HG02678 (cell line): ENCODE data around the gene EVPL.
A peak's percentile ranks its signal among the peaks of the same experiment; 100 is the strongest.

Experiments used
- ATAC-seq: cut with Tn5 transposase; IDR thresholded peaks from one replicate; pipeline ENCODE4 v1.9.1; 2021; ENCODE audit warnings: mild to moderate bottlenecking, moderate library complexity; ENCODE audit not compliant: unreplicated experiment

EVPL gene

GRCh38 chr17:76019833-76020467 is 7.2 kb downstream of the EVPL start:
- ATAC-seq = no peak

- ATAC-seq = no peak
These were observed 8.3 kb downstream of the EVPL start for GRCh38 chr17:76018801-76019200.

GRCh38 chr17:76018340-76018680 is 8.8 kb downstream of the EVPL start:
- ATAC-seq = no peak

- ATAC-seq = no peak
These were observed 9.4 kb downstream of the EVPL start for GRCh38 chr17:76017481-76018339.

DNA sequence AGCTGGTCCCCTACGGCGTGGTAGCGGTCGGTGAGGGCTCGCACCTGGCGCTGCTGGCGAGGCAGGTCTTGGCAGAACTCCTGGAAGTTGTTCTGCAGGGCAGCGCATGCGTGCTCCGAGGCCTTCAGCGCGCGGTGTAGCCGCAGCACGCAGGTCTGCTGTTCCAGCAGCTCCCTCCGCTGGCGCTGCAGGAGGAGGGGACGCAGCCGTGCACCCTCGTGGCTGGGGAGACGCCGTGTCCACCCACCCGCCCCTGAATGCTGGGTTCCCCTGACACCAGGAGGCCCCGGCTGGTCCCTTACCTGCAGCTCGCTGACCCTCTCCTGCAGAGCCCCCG is 12.2 kb downstream of the EVPL start:
- ATAC-seq = no peak

DNA sequence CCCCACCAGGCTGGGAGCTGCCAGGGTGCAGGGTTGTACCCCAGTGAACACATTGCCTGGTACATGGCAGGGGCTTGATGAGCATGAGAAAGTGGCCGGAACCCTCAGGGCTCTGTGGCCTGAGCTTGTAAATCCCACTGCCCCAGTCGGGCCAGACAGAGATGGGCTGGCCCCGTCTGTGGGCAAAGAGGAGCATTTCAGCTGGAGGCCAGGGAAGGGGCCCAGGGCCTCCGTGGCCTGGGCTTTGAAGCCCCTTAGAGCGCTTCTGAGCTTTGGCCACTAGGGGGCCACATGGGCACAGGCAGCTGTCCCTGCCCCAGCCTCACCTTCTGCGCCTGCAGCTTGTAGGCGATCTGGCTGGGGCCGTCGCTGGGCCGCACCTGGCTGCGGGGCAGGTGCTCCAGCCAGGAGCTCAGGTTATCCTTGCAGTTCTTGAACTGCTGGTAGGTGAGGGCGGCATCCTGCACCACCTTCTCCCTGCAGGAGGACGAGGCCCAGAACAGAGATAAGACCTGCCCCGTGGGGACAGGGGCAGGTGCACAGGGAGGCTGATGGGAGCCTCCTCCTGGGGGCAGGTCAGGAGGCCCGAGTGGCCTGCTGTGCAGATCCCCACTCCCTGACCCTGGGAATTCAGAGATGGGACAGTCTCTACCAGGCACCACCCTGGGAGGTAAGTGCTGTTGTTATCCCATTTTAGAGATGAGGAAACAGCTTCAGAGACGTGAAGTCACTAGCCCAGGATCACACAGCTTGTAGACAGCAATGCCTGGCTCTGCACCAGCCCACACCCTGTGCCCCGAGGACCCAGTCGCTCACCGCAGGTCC is 12.8 kb downstream of the EVPL start:
- ATAC-seq = peak; percentile 54

DNA sequence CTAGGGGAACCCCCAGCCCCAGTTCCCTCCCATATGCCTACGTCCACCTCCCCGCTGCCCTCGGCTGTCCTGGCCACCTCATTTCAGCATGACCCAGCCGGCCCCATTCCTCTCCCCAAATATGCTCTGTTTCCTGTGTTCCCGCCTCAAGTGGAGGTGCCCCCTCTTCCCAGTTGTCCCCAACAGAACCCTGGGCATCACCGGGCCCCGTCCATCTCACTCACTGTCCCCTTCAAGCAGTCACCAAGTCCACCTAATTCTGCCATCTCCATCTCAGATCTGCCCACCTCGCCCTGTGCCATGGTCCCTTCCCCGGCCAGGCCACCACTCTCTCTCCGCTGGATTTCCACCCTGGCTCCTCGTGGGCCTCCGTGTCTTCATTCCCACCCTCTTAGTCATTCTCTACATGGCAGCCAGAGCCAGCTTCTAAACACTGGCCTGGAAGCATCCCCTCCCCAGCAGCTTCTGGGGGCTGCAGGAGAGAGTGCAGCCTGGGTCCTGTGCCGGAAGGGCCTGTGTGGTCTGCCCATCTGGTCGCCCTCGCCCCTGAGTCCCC is 13.7 kb downstream of the EVPL start:
- no peak for ATAC-seq

- no peak for ATAC-seq
These were observed 15.2 kb downstream of the EVPL start for GRCh38 chr17:76011951-76012350.

- ATAC-seq = no peak
These were observed 17.0 kb downstream of the EVPL start for GRCh38 chr17:76009969-76010661.

- no peak for ATAC-seq
These were observed 17.7 kb downstream of the EVPL start for GRCh38 chr17:76009447-76009846.

DNA sequence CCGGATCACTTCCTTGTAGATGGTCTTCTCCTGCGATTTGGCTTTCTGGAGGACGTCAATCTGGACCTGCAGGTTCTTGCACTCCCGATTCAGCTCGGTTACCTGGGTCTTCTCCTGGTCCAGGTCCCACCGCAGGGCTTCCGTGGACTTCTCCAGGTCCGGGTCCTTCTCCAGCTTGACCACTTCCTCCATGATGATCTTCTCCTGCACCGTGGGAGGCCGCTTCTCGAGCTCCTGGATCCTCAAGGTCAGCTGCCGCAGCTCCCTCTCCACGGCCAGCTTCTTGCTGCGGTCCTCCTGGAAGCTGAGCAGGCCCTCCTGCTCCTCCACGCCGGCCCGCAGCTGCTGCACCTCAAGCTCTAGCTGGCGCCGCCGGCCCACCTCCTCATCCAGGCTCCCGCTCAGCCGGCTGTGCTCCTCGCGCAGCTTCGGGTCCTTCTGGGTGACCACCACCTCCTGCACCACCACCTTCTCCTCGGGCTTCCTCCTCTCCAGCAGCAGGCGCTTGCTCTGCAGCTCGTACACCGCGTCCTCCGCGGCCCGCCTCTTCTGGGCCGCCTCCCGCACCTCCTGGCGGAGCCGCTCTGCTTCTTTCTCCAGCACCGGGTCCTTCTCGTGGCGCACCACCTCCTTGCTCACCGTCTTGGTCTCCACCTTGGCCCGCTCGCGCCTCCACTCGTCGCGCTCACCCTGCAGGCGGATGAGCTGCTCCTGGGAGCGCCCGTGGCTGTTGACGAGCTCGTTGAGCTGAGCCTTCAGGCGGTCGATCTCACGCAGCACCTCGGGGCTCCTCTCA is 18.3 kb downstream of the EVPL start:
- no peak for ATAC-seq

DNA sequence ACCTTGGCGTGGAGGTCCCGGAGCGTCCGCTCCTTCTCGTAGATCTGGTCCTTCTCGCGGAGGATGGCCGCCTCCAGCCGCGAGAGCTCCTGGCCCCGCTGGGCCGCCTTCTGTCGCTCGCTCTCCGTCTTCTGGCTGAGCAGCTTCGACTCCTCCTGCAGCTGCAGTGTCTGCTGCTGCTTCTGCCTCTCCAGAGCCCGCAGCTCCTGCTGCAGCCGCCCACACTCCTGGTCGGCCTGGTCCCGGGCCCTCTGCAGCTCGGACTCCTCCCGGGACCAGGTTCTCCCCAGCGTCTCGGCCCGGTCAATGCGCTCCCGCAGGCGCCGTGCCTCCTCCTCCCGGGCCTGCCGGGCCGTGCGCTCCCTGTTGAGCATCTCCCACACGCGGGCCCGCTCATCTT is 18.9 kb downstream of the EVPL start:
- no peak for ATAC-seq

DNA sequence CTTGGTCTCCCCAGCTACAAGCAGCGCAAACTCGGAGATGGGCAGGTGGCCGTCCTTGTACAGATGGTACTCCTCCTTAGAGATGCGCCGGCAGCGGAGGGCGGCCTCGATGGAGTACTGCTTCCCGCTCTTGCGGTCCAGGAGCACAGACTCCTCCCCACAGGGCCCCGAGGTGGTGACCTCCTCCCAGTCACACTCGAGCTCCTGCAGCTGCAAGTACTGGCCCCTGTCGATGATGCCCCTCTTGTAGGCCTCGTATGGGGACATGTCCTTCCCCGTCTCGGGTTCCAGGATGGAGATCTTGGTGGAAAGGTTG is 19.3 kb downstream of the EVPL start:
- no peak for ATAC-seq

DNA sequence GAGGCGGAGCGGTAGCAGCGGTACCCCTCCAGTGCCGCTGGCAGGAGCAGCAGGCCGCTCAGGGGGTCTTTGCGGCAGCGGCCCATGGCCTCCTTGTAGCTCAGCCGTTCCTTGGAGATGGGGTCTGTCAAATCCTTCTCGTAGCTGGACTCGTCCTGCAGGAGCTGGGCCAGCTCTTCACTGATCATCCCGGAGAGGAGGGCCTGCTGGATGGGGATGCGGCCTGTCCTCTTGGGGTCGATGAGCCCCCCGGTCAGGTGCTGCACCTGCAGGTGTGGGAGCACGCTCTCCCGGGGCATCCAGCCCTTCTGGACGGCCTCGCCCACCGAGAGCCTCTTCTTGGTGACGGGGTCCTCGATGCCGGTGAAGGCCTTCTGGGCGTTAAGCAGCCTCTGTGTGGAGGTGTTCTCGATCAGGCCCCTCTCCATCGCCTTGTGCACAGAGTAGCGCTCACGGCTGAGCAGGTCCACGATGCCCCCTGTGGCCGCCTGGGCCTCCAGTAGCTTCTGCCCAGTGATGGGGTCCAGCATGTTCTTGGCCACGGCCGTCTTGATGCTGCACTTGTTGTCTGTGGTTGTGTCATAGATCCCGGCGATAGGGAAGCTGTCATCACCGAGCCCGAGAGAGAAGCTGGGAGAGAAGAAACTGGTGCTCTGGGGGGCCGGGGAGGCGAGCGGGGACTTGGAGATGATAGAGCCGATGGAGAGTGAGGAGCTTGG is 19.8 kb downstream of the EVPL start:
- ATAC-seq = no peak

DNA sequence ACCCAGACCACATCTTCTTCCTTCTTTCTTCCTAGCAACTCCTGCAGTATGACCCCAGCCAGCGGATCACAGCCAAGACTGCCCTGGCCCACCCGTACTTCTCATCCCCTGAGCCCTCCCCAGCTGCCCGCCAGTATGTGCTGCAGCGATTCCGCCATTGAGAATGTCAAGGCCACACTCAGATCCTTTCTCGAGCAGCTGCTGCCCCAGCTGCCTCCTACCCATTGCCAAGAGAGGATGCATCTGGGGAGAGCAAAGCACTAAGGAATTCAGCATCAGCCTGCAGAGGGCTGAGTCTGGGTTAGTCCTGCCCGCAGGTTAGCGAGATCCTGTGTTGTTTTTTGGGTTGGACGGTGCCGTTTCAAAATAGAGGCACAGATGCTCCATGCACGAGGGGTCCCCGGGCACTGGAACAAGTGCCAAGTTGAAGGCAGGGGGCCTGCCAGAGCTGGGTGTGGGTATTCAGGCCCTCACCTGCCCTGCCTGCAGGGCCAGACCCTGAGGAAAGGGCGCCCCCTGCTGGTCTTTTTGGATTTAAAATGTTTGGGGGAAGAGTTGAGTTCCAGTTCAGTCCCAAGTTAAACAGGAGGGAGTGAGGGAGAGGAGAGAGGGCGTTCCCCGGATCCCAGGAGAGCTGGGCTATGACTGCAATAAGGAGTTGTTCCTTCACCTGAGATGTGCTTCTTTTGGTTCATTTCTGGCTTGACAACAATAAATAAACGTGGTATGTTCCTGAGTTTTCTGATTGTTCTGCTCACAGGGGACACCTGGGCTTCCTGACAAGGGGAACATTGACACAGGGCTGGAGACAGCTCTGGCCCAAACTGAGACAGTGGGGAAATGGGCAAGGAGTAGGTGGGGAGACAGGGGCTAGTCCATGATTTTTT is 21.6 kb downstream of the EVPL start:
- no peak for ATAC-seq

- no peak for ATAC-seq
These were observed 22.3 kb downstream of the EVPL start for GRCh38 chr17:76004750-76005262.

- ATAC-seq = no peak
These were observed 23.2 kb downstream of the EVPL start for GRCh38 chr17:76003915-76004314.

DNA sequence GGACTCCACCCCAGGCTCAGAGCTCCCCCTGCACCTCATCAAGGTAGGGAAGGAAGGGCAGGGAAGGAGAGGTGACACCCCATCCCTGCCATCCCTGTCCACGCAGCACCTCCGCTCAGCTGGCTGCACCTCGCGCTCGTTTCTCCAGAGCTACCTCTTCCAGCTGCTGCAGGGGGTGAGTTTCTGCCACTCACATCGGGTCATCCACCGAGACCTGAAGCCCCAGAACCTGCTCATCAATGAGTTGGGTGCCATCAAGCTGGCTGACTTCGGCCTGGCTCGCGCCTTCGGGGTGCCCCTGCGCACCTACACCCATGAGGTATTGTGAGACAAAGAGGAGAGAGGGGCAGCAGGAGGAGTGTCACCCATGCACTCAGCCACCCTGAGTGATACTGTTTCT is 25.0 kb downstream of the EVPL start:
- ATAC-seq = no peak
